ENCODE measurements around the gene PIK3R1. TPM values are rescaled to one million over a fixed set of nuclear protein-coding genes. Genes with fewer than 3 reads are reported as not detected.
A peak's percentile ranks its signal among the peaks of the same experiment; 100 is the strongest.

Gene PIK3R1
- total RNA-seq, 6 experiments from 2014 or later, result 36.3 to 173 (median 72.8) TPM

DNA sequence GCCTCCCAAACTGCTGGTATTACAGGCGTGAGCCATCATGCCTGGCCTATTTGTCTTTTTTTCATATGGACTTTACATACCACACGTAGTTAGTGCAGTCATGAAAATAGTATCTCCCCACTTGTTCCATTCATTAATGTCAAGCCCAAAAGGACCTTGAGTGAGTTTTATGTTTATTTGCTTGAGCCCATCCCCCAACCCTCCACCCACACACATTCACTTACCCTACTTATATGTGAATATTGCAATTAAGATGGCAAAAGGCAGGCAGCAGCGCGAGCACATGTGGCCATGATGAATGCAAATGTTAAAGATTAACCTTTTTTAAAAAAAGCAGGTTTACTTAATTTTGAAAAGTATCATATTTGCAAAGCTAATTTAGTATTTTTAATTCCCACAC, 24.9 kb upstream of the PIK3R1 start:
- DNase-seq, result no peak
- Histone ChIP-seq H3K27ac (no peak overlapping the region), H3K9me3 (no peaks in the 10 kb centered on the region), H3K36me3 (no peaks in the 10 kb centered on the region), H3K4me1 (peaks cover 0 to 3% (median 0%) of the 10 kb centered on the region in 4 donors), H3K27me3 (no peaks in the 10 kb centered on the region), H3K4me3 (no peak overlapping the region)
- intact Hi-C loops (cut with DNase I), result no loop called here
- 95% methylated on average over 3 of the region's 4 CpGs for WGBS (ENCODE audit: insufficient coverage, low coverage, low lambda C conversion rate, missing lambda C conversion rate)
- TF ChIP-seq POLR2A (IDR thresholded peaks at IDR 0.05), result no peak
- TF ChIP-seq, protein P1, sequence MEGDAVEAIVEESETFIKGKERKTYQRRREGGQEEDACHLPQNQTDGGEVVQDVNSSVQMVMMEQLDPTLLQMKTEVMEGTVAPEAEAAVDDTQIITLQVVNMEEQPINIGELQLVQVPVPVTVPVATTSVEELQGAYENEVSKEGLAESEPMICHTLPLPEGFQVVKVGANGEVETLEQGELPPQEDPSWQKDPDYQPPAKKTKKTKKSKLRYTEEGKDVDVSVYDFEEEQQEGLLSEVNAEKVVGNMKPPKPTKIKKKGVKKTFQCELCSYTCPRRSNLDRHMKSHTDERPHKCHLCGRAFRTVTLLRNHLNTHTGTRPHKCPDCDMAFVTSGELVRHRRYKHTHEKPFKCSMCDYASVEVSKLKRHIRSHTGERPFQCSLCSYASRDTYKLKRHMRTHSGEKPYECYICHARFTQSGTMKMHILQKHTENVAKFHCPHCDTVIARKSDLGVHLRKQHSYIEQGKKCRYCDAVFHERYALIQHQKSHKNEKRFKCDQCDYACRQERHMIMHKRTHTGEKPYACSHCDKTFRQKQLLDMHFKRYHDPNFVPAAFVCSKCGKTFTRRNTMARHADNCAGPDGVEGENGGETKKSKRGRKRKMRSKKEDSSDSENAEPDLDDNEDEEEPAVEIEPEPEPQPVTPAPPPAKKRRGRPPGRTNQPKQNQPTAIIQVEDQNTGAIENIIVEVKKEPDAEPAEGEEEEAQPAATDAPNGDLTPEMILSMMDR (IDR thresholded peaks at IDR 0.05), result no peak
- ATAC-seq, result no peak

DNA sequence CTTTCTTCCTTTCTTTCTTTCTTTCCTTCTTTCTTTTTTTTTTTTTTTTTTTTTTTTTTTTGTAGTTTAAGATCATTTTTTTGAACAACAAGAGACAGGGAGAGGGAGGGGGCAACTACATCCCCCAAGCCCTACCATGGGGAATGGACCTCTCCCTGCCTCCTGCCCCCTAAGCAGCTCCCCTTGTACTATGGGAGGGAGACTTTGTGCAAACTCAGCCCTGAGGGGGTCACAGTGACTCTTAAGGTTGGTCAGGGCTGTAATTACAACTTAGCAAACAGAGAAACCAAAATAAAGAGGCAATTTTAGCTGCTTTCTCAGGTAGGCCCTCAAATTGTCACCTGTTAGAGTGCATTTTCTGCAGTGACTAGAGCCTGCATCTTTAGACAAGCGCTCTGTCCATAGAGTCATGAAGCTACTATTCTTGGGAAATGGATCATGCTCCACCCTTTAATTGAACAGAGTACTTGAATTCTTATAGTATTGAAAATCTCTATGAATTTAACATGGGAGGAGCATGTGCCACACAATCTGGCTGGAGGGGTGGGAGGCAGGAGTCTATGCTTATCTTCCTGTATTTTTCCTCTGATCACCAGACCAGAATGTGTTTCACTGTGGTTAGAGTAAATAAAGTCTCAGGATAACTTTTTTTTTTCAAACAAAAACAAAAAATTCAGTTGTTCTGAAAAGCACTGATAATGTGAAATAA, 24.3 kb upstream of the PIK3R1 start:
- H3K27ac ChIP-seq, result no peak overlapping the region
- intact Hi-C loops (cut with DNase I), result no loop called here
- WGBS (ENCODE audit: insufficient coverage, low coverage, low lambda C conversion rate, missing lambda C conversion rate), result 83% methylated on average over 1 of the region's 1 CpG
- H3K4me1 ChIP-seq, result peaks cover 0 to 3% (median 0%) of the 10 kb centered on the region in 4 donors
- ATAC-seq (no peak), DNase-seq (no peak)
- TF ChIP-seq, protein P1 (IDR thresholded peaks at IDR 0.05), result no peak
- no peak for TF ChIP-seq POLR2A (IDR thresholded peaks at IDR 0.05)
- H3K4me3 ChIP-seq, result no peak overlapping the region
- H3K36me3 ChIP-seq, result no peaks in the 10 kb centered on the region
- no peaks in the 10 kb centered on the region for H3K9me3 ChIP-seq
- no peaks in the 10 kb centered on the region for H3K27me3 ChIP-seq

DNA sequence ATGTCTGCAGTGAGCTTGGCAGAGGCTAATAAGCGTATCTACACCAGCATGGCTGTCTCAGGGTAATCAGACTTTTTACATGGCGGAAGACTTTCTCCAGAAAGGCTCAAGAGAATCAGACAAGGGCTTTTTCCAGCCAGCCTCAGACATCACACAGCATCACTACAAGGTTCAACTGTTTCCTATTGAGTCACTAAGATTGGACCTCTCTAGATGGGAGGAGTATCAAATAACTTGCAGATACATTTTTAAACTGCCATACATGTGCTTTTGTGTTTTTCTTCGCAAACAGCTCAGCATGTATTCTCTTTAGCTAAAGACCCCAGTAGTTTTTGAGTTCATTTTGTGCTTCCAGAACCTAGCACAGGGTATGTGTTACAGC, 22.9 kb upstream of the PIK3R1 start:
- ATAC-seq, result no peak
- intact Hi-C loops (cut with DNase I), result no loop called here
- TF ChIP-seq, protein P1 (IDR thresholded peaks at IDR 0.05), result no peak
- TF ChIP-seq POLR2A (IDR thresholded peaks at IDR 0.05), result no peak

DNA sequence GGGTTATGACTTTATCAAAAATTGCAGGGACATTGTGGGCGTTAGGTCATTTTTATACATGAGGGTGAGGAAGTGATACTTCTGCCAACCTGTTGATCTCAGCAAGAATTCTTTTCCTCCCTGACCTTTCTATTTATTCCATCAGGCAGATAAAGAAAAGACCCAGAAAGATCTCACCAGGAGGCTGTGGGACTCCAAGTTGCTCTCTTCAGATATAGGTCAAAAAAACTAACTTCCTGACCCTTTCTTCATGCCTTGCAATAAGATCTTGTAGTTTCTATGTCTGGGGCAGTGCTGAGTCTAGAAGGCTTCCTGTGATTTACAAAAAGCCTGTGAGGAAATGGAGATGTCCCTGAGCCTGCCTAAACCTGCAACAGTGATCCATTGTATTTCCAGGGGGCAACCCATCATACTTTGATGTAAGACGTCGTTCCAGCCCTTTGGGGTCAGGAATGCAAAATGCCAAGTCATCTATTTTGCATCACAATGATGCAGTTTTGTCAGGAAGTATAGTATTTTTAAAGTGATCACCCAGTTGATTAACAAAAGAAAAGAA, 22.0 kb upstream of the PIK3R1 start:
- no peaks in the 10 kb centered on the region for H3K9me3 ChIP-seq
- DNase-seq, result no peak
- peak; percentile 52 to 66 (median 63) for ATAC-seq
- no peak overlapping the region for H3K4me3 ChIP-seq
- 41% methylated on average over 3 of the region's 3 CpGs for WGBS (ENCODE audit: insufficient coverage, low coverage, low lambda C conversion rate, missing lambda C conversion rate)
- TF ChIP-seq POLR2A (IDR thresholded peaks at IDR 0.05), result no peak
- TF ChIP-seq, protein P1 (IDR thresholded peaks at IDR 0.05), result no peak
- intact Hi-C loops (cut with DNase I), result no loop called here
- no peaks in the 10 kb centered on the region for H3K27me3 ChIP-seq
- no peaks in the 10 kb centered on the region for H3K36me3 ChIP-seq
- H3K4me1 ChIP-seq, result peaks cover 0 to 3% (median 0%) of the 10 kb centered on the region in 4 donors
- no peak overlapping the region for H3K27ac ChIP-seq

More for the DNA sequence above, 22.9 kb upstream of the PIK3R1 start:
- H3K9me3 ChIP-seq, result no peaks in the 10 kb centered on the region
- no peaks in the 10 kb centered on the region for H3K36me3 ChIP-seq
- DNase-seq, result no peak
- no peaks in the 10 kb centered on the region for H3K27me3 ChIP-seq
- 100% methylated on average over 3 of the region's 3 CpGs for WGBS (ENCODE audit: insufficient coverage, low coverage, low lambda C conversion rate, missing lambda C conversion rate)
- H3K4me3 ChIP-seq, result no peak overlapping the region
- peaks cover 0 to 3% (median 0%) of the 10 kb centered on the region in 4 donors for H3K4me1 ChIP-seq
- no peak overlapping the region for H3K27ac ChIP-seq
